Peyer's patch (tissue), 4 donors: ENCODE results near the gene DISC1. TPM values are rescaled to one million over a fixed set of nuclear protein-coding genes. Genes with fewer than 3 reads are reported as not detected.

Source experiments
- DNase-seq, 3 donors: peaks; one replicate each; pipeline ENCODE4 v3.0.0-alpha.2; 2017 to 2019
- H3K27ac ChIP-seq, 4 donors: fragments of 200-600 bp; sonication (generic); one replicate each; pipeline ENCODE4 v1.5.1; 2016 to 2019
- H3K27me3 ChIP-seq, 2 donors: fragments of 200-600 bp; sonication (generic); one replicate each; pipeline ENCODE4 v1.5.1; 2019
- H3K36me3 ChIP-seq, 3 donors: fragments of 200-600 bp; sonication (generic); one replicate each; pipeline ENCODE4 v1.5.1; 2016 to 2019
- H3K4me1 ChIP-seq, 4 donors: fragments of 200-600 bp; sonication (generic); one replicate each; pipeline ENCODE4 v1.5.1; 2016 to 2019
- H3K4me3 ChIP-seq, 4 donors: fragments of 200-600 bp; sonication (generic); 1 replicate in 3 of 4; 2 replicates in 1 of 4; pipeline ENCODE4 v1.5.1; 2016 to 2019; ENCODE audit warnings: mild to moderate bottlenecking in 1 of 4
- H3K9me3 ChIP-seq, 4 donors: fragments of 200-600 bp; sonication (generic); one replicate each; pipeline ENCODE4 v1.5.1; 2016 to 2019; ENCODE audit warnings: mild to moderate bottlenecking in 1 of 4
- POLR2A ChIP-seq, 2 donors: fragments of 450-650 bp; IDR thresholded peaks; one replicate each; pipeline ENCODE4 v1.5.1; 2017; ENCODE audit warnings: antibody characterized with exemption in 2 of 2, mild to moderate bottlenecking in 2 of 2, moderate library complexity in 2 of 2
- total RNA-seq, 4 donors: library from RNA; depleted of rRNA; stranded (reverse); fragments of >200 nt; gene quantifications; one replicate each; pipeline ENCODE4 v1.1.0, GENCODE V29; 2016
- TF ChIP-seq, protein P1 (sequence below), 6 experiments: fragments of 450-650 bp in 4 of 6; fragments of 200-600 bp in 2 of 6; sonication (generic) in 1 of 6; IDR thresholded peaks; one replicate each; pipeline ENCODE4 v1.5.1; 2017 to 2019; ENCODE audit warnings: antibody characterized with exemption in 6 of 6, mild to moderate bottlenecking in 3 of 6, moderate library complexity in 1 of 6

The DISC1 gene
- total RNA-seq, 4 donors from 2014 or later, result 2.3 to 39.6 (median 5.6) TPM

DNA sequence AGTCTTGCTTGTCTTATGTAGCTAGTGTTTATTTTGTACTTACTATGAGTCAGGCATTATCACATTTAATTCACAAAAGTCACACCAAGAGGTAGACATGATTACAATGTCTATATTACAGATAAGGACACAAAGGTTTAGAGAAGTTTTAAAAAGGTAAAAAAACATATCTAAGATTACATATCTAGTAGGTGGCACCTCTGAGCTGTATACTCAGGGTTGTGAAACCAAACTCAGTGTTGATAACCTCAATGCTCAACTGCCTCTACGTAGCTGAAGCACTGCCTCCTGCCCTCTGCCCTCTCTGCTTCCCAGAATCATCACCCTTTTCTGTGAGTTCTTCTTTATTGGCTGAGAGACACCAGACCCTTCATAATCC, 431.3 kb downstream of the DISC1 start:
- H3K36me3 ChIP-seq, result no peaks in the 10 kb centered on the region
- no peak overlapping the region for H3K27ac ChIP-seq
- no peaks in the 10 kb centered on the region for H3K27me3 ChIP-seq
- TF ChIP-seq POLR2A (IDR thresholded peaks at IDR 0.05), result no peak
- TF ChIP-seq, protein P1, sequence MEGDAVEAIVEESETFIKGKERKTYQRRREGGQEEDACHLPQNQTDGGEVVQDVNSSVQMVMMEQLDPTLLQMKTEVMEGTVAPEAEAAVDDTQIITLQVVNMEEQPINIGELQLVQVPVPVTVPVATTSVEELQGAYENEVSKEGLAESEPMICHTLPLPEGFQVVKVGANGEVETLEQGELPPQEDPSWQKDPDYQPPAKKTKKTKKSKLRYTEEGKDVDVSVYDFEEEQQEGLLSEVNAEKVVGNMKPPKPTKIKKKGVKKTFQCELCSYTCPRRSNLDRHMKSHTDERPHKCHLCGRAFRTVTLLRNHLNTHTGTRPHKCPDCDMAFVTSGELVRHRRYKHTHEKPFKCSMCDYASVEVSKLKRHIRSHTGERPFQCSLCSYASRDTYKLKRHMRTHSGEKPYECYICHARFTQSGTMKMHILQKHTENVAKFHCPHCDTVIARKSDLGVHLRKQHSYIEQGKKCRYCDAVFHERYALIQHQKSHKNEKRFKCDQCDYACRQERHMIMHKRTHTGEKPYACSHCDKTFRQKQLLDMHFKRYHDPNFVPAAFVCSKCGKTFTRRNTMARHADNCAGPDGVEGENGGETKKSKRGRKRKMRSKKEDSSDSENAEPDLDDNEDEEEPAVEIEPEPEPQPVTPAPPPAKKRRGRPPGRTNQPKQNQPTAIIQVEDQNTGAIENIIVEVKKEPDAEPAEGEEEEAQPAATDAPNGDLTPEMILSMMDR (IDR thresholded peaks at IDR 0.05), result no peak
- H3K9me3 ChIP-seq, result no peaks in the 10 kb centered on the region
- H3K4me3 ChIP-seq, result no peak overlapping the region
- H3K4me1 ChIP-seq, result no peaks in the 10 kb centered on the region
- DNase-seq, result no peak

DNA sequence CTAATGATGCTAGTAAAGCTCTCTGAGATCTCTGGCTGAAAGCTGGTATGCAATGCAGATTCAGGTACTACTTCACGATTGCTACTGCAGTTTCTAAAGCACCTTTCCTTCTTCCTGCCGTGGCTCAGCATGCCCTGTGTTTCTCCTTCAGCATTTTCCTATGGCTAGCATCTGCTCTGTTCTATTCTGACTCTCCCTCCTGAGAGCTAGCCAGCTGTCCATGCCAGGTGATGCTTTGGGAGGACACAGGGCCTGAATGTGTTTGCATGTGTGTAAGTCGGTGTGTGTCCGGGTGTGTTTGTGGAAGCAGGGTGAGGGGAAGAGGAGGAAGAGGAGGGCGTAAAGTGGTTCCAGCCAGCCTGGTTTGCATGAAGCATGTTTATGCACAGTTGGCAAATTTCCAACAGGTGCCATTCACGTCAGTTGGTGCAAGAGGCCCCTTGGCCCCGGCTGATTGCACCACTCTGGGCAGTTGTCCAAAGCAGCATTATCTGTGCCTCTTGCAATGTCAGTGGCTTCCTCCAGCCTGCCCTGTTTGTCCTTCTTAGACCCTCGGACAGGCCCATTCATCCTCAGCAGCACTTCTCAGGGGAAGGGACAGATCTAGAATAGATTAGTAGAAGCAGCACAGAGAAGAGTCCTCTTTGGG, 433.3 kb downstream of the DISC1 start:
- Histone ChIP-seq H3K36me3 (no peaks in the 10 kb centered on the region), H3K4me3 (no peak overlapping the region), H3K27me3 (no peaks in the 10 kb centered on the region), H3K27ac (no peak overlapping the region), H3K9me3 (no peaks in the 10 kb centered on the region), H3K4me1 (no peaks in the 10 kb centered on the region)
- TF ChIP-seq, protein P1 (IDR thresholded peaks at IDR 0.05), result no peak
- no peak for TF ChIP-seq POLR2A (IDR thresholded peaks at IDR 0.05)
- DNase-seq, result peak in 1 of 3 donors; percentile 49

DNA sequence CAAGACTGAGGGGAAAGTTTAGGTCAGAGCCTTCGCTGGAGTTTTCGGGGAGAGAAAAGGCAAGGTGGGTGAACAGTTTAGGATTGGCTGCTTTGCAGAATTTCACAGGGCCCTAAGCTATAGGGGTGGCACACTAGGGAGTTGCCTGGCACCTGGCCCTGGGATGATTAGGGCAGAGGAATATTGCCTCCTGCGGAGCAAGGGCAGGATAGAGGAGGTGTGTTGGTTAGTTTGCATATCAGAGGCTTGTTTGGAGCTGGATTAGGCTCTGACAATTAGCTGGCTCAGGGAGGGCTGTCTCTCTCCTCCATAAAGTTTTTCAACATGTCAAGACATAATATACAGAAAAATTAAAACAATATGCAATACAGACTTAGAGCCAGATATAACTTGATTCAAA, 436.4 kb downstream of the DISC1 start:
- Histone ChIP-seq H3K27me3 (no peaks in the 10 kb centered on the region), H3K4me3 (no peak overlapping the region), H3K27ac (no peak overlapping the region), H3K4me1 (no peaks in the 10 kb centered on the region), H3K9me3 (no peaks in the 10 kb centered on the region), H3K36me3 (no peaks in the 10 kb centered on the region)
- DNase-seq, result no peak
- no peak for TF ChIP-seq POLR2A (IDR thresholded peaks at IDR 0.05)
- TF ChIP-seq, protein P1 (IDR thresholded peaks at IDR 0.05), result no peak

DNA sequence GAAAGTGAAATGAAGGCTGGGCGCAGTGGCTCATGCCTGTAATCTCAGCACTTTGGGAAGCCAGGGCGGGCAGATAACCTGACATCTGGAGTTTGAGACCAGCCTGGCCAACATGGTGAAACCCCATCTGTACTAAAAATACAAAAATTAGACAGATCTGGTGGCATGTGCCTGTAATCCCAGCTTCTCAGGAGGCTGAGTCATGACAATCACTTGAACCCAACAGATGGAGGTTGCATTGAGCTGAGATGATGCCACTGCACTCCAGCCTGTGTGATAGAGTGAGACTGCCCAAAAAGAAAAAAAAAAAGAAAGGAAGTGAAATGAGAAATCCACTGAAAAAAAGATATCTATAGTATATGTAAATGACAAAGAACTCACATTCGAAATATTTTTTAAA, 439.9 kb downstream of the DISC1 start:
- no peaks in the 10 kb centered on the region for H3K36me3 ChIP-seq
- H3K27me3 ChIP-seq, result no peaks in the 10 kb centered on the region
- no peak for DNase-seq
- H3K9me3 ChIP-seq, result no peaks in the 10 kb centered on the region
- H3K4me3 ChIP-seq, result no peak overlapping the region
- H3K4me1 ChIP-seq, result no peaks in the 10 kb centered on the region
- TF ChIP-seq POLR2A (IDR thresholded peaks at IDR 0.05), result no peak
- TF ChIP-seq, protein P1 (IDR thresholded peaks at IDR 0.05), result no peak
- H3K27ac ChIP-seq, result no peak overlapping the region

DNA sequence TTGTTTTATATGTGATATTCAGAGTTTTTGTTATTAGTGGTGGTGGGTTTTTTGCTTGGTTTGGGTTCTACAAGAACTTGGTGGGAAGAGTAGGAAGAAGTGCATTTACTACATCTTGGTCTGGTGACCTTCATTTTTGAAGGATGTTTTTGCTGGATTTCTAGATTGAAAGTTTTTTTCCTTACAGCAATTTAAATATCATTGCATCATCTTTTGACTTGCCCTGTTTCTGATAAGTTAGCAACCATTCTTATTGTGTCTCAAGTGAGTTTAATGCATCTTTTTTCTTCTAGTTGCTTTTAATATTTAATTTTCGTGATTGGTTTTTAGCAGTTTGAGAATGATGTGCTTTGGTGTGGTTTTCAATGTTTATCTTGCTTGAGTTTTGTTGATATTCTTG, 447.7 kb downstream of the DISC1 start:
- no peak for TF ChIP-seq POLR2A (IDR thresholded peaks at IDR 0.05)
- TF ChIP-seq, protein P1 (IDR thresholded peaks at IDR 0.05), result no peak
- no peak for DNase-seq
- Histone ChIP-seq H3K4me3 (no peak overlapping the region), H3K27ac (no peak overlapping the region), H3K4me1 (no peaks in the 10 kb centered on the region), H3K27me3 (no peaks in the 10 kb centered on the region), H3K36me3 (no peaks in the 10 kb centered on the region), H3K9me3 (no peaks in the 10 kb centered on the region)

DNA sequence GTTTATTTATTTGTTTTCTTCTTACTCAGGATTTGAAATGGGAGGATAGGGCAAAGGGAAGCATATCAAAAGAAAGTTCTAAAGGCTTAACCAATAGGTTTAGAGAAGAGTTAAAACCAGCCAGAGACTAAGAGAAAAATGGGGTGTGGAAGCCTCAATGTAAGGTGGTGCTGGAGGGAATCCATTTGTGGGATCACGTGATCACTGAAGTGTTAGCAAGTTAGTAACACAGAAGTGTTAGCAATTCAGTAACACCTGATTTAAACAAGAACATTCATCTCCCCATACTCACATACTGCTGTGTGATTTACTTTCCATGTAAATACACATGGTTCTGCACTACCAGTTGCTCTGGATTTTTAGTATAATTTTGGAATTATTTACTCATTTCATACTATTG, 451.2 kb downstream of the DISC1 start:
- TF ChIP-seq POLR2A (IDR thresholded peaks at IDR 0.05), result no peak
- TF ChIP-seq, protein P1 (IDR thresholded peaks at IDR 0.05), result no peak
- Histone ChIP-seq H3K4me1 (no peaks in the 10 kb centered on the region), H3K4me3 (no peak overlapping the region), H3K27me3 (no peaks in the 10 kb centered on the region), H3K36me3 (no peaks in the 10 kb centered on the region), H3K9me3 (no peaks in the 10 kb centered on the region), H3K27ac (no peak overlapping the region)
- no peak for DNase-seq
